HCT116 (cell line): ENCODE data around the gene BRD7. TPM values are rescaled to one million over a fixed set of nuclear protein-coding genes. Genes with fewer than 3 reads are reported as not detected.

Experiments used
- ATAC-seq: fragments of 200-7000 bp; cut with Tn5 transposase; 2 replicates; pipeline ENCODE4 v1.9.1; 2020; ENCODE audit warnings: mild to moderate bottlenecking, moderate library complexity
- BruUV-seq: library from RNA; stranded (reverse); fragments of 400-500 nt; replicated peaks from 2 replicates; lab custom pipeline; 2021; lab: Mats Ljungman, UMichigan
- CTCF ChIA-PET: fragments of 300-600 bp; sonication (Branson Sonifier 250); formaldehyde crosslinking; loops from one replicate; lab custom pipeline; 2021; ENCODE audit warnings: antibody characterized with exemption; lab: Charles Lee
- POLR2A ChIA-PET: fragments of 300-600, 350-600 bp; sonication (Branson Sonifier 250); formaldehyde crosslinking; loops from one replicate; lab custom pipeline; 2021; ENCODE audit warnings: antibody characterized with exemption; lab: Charles Lee
- RAD21 ChIA-PET, 2 experiments: fragments of 300-600 bp; sonication (Branson Sonifier 250); formaldehyde crosslinking; loops; one replicate each; lab custom pipeline; 2023; ENCODE audit warnings: low total read pairs in 2 of 2; ENCODE audit not compliant: uncharacterized antibody in 2 of 2, unreplicated experiment in 2 of 2, low non-redundant PET in 1 of 2; lab: Charles Lee
- DNase-seq: peaks from one replicate; pipeline ENCODE4 v3.0.0-alpha.2; 2010; ENCODE audit warnings: low read depth, low spot score
- H2AFZ ChIP-seq: fragments of 200-600 bp; shearing (Covaris generic), sonication (generic); 2 replicates; pipeline ENCODE4 v1.6.1; 2017; ENCODE audit warnings: low read depth, mixed run types, mixed read lengths, antibody characterized with exemption, low read length; ENCODE audit not compliant: poor library complexity, severe bottlenecking
- H3K27ac ChIP-seq: 2 replicates; pipeline ENCODE4 v1.5.1; 2012; ENCODE audit warnings: low read depth, low read length
- H3K27me3 ChIP-seq: fragments of 200-600 bp; sonication (generic); 2 replicates; pipeline ENCODE4 v1.6.1; 2016; ENCODE audit warnings: mixed run types, low read length, mixed read lengths; ENCODE audit not compliant: insufficient read depth
- H3K36me3 ChIP-seq, 2 experiments: fragments of 200-500 bp in 1 of 2; fragments of 200-600 bp in 1 of 2; sonication (Bioruptor generic) in 1 of 2; sonication (generic) in 1 of 2; 2 replicates each; pipeline versions ENCODE4 v1.5.1 to v1.6.1; 2014 to 2016; ENCODE audit warnings: low read length in 2 of 2, inconsistent platforms in 1 of 2, mixed read lengths in 1 of 2, mixed run types in 1 of 2; ENCODE audit not compliant: insufficient read depth in 2 of 2, control insufficient read depth in 1 of 2
- H3K4me1 ChIP-seq, 2 experiments: fragments of 200-600 bp in 1 of 2; sonication (generic) in 1 of 2; 2 replicates each; pipeline versions ENCODE4 v1.5.1 to v1.6.1; 2012 to 2017; ENCODE audit warnings: low read length in 2 of 2, inconsistent platforms in 1 of 2, mild to moderate bottlenecking in 1 of 2, mixed read lengths in 1 of 2, mixed run types in 1 of 2, moderate library complexity in 1 of 2; ENCODE audit not compliant: insufficient read depth in 2 of 2, control insufficient read depth in 1 of 2
- H3K4me2 ChIP-seq: fragments of 200-600 bp; sonication (generic); 2 replicates; pipeline ENCODE4 v1.6.1; 2017; ENCODE audit warnings: mixed run types, low read length, mixed read lengths
- H3K4me3 ChIP-seq, 2 experiments: fragments of 200-600 bp in 1 of 2; sonication (generic) in 1 of 2; replicated peaks in 1 of 2; 2 replicates each; pipeline ENCODE4 v1.5.1; 2011 to 2016; ENCODE audit warnings: low read length in 2 of 2, control low read depth in 1 of 2, low read depth in 1 of 2, mild to moderate bottlenecking in 1 of 2, mixed read lengths in 1 of 2, mixed run types in 1 of 2
- H3K79me2 ChIP-seq: fragments of 200-600 bp; sonication (generic); 2 replicates; pipeline ENCODE4 v1.6.1; 2017; ENCODE audit warnings: mild to moderate bottlenecking, mixed run types, low read length, moderate library complexity, mixed read lengths; ENCODE audit not compliant: insufficient read depth
- H3K9ac ChIP-seq: fragments of 200-600 bp; sonication (generic); 2 replicates; pipeline ENCODE4 v1.6.1; 2016; ENCODE audit warnings: low read length, mixed read lengths
- H3K9me2 ChIP-seq: fragments of 200-600 bp; sonication (generic), shearing (Covaris generic); 2 replicates; pipeline ENCODE4 v1.6.1; 2017; ENCODE audit warnings: mixed run types, mild to moderate bottlenecking, moderate library complexity; ENCODE audit not compliant: insufficient read depth
- H3K9me3 ChIP-seq, 2 experiments: fragments of 200-500 bp in 1 of 2; fragments of 200-600 bp in 1 of 2; sonication (Bioruptor generic) in 1 of 2; sonication (generic) in 1 of 2; 2 replicates each; pipeline ENCODE4 v1.6.1; 2014 to 2017; ENCODE audit warnings: low read length in 2 of 2, mixed read lengths in 2 of 2, inconsistent platforms in 1 of 2, low read depth in 1 of 2, mild to moderate bottlenecking in 1 of 2, mixed run types in 1 of 2, moderate library complexity in 1 of 2; ENCODE audit not compliant: control insufficient read depth in 1 of 2, insufficient read depth in 1 of 2
- H4K20me1 ChIP-seq: fragments of 200-600 bp; sonication (generic), shearing (Covaris generic); 2 replicates; pipeline ENCODE4 v1.6.1; 2017; ENCODE audit warnings: mixed run types, mild to moderate bottlenecking, moderate library complexity; ENCODE audit not compliant: insufficient read depth
- CBX3 ChIP-seq: IDR thresholded peaks from 2 replicates; pipeline ENCODE4 v1.6.1; 2012; ENCODE audit warnings: low read depth
- EZH2phosphoT487 ChIP-seq: fragments of 200-600 bp; IDR thresholded peaks from 2 replicates; pipeline ENCODE4 v1.6.1; 2018; ENCODE audit warnings: antibody characterized with exemption, borderline replicate concordance
- POLR2AphosphoS5 ChIP-seq: IDR thresholded peaks from 2 replicates; pipeline ENCODE4 v1.6.1; 2011; ENCODE audit warnings: mild to moderate bottlenecking, low read depth, low read length, moderate library complexity
- intact Hi-C: fragments of 100-400 bp; cut with micrococcal nuclease; formaldehyde crosslinking; loops from 2 replicates; pipeline ENCODE4 v1.10.0; 2022
- total RNA-seq: library from RNA; stranded (reverse); gene quantifications from one replicate; pipeline ENCODE4 v1.2.1, GENCODE V29; 2021; ENCODE audit not compliant: unreplicated experiment
- TF ChIP-seq, protein P1 (sequence below): IDR thresholded peaks from 2 replicates; pipeline ENCODE4 v1.6.1; 2012

Gene BRD7
- total RNA-seq, 1 experiment from 2014 or later, result 85.4 TPM

DNA sequence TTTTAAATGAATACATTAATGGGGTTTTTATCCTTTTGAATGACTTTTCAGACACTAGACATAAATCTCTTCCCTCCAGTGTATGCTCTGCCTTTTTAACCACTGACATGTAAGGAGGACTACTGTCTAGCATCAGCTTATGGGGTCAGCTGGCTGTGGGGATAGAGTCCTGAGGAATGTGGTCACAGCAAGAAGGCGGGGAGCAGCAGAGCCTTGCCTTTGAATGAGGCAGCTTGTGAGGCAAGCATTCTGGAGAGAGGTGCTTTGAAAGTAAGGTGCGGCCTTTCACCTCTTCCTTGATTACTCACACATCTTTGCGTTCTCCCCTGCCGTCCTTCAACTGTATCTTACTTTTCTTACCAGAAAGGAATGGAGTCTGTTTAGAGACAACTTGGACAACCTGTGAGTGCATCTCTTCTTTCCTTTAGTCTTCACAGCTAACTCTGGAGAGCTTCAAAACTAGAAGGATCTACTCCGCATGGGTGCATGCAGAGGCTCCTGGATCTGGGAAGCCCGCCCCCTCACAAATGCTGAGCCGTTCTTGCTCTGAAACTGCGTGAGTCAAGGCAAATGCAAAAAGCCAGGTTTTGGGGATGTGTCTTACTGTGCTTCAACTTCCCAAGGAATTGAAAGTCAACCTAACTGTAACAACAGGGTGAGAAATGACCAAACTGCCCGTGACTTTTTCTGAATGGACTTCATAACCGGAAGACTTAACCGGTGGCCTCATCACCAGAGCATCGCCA lies 52.5 kb downstream of the BRD7 start:
- intact Hi-C loops, result no loop called here
- no peaks in the 10 kb centered on the region for H3K79me2 ChIP-seq
- no peak overlapping the region for H3K9ac ChIP-seq
- H2AFZ ChIP-seq, result no peak overlapping the region
- no peaks in the 10 kb centered on the region for H3K9me3 ChIP-seq
- no peaks in the 10 kb centered on the region for H3K9me2 ChIP-seq
- ATAC-seq (no peak), DNase-seq (no peak)
- peaks cover 38 to 67% of the 10 kb centered on the region in 2 experiments for H3K36me3 ChIP-seq
- no peaks in the 10 kb centered on the region; a peak in 1 of 4 replicates for H3K4me1 ChIP-seq
- H3K27me3 ChIP-seq, result no peaks in the 10 kb centered on the region
- no peak overlapping the region for H3K27ac ChIP-seq
- ChIA-PET CTCF (no interaction called here), POLR2A (no interaction called here), RAD21 (no interaction called here)
- no peak overlapping the region for H3K4me3 ChIP-seq
- H3K4me2 ChIP-seq, result no peak overlapping the region
- no TSS peak for BruUV-seq
- no peaks in the 10 kb centered on the region for H4K20me1 ChIP-seq
- TF ChIP-seq CBX3, result no peak

DNA sequence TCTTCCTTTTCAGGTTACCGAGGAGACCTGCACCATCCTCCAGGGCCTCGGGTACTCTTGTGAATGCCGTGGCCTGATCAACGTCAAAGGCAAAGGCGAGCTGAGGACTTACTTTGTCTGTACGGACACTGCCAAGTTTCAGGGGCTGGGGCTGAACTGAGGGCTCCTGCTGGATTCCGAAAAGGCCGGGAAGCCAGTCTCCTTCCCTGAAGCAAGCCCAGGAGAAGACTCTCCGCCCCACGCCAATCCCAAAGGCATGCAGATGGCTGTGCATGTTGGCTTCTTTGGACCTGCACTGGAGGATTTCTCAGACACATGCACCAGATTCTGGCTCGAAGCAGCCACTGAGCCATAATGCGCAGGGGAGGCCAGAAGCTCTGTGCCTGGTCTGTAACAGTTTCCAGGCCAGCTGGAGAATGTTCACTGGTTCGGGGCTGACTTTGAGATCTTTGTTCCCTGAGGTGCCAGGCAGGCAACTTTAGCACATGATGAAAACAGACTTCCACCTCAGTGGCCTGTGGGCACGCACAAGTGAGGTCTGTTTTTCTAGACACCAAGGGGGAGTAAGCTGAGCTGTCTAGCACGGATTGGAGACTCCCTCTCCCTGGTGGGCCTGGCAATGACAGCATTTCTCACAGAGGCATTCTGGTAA lies 53.3 kb downstream of the BRD7 start:
- H4K20me1 ChIP-seq, result no peaks in the 10 kb centered on the region
- no peak for TF ChIP-seq EZH2phosphoT487
- TF ChIP-seq POLR2AphosphoS5, result no peak
- TF ChIP-seq, protein P1, sequence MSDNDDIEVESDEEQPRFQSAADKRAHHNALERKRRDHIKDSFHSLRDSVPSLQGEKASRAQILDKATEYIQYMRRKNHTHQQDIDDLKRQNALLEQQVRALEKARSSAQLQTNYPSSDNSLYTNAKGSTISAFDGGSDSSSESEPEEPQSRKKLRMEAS, result no peak
- peaks cover 38 to 60% of the 10 kb centered on the region in 2 experiments for H3K36me3 ChIP-seq
- no peak overlapping the region for H3K4me2 ChIP-seq
- ChIA-PET RAD21 (interaction anchor here in 1 of 2 experiments (0.6 kb wide), 1 partner anchor 12 kb away, joined by 3 read pairs; no protein-coding TSS in a partner anchor), POLR2A (no interaction called here), CTCF (no interaction called here)
- DNase-seq, result no peak
- no peak overlapping the region for H2AFZ ChIP-seq
- no TSS peak for BruUV-seq
- H3K79me2 ChIP-seq, result no peaks in the 10 kb centered on the region
- no peak overlapping the region for H3K4me3 ChIP-seq
- ATAC-seq, result no peak
- no peaks in the 10 kb centered on the region for H3K27me3 ChIP-seq
- H3K9me2 ChIP-seq, result no peaks in the 10 kb centered on the region
- H3K9me3 ChIP-seq, result no peaks in the 10 kb centered on the region
- H3K4me1 ChIP-seq, result no peaks in the 10 kb centered on the region; a peak in 1 of 4 replicates
- H3K9ac ChIP-seq, result no peak overlapping the region
- intact Hi-C loops, result no loop called here
- H3K27ac ChIP-seq, result no peak overlapping the region
